Right hindlimb (tissue), 1 donor: ENCODE data around the gene PDE6G.
A peak's percentile ranks its signal among the peaks of the same experiment; 100 is the strongest.
"Not testable (repeated sequence)": the region's sequence is repeated elsewhere in the genome, so short reads cannot be mapped to it uniquely, and the experiment has no call there.

Source experiments
- DNase-seq: peaks from one replicate; pipeline ENCODE4 v3.0.0-alpha.2; 2018

Gene PDE6G

DNA sequence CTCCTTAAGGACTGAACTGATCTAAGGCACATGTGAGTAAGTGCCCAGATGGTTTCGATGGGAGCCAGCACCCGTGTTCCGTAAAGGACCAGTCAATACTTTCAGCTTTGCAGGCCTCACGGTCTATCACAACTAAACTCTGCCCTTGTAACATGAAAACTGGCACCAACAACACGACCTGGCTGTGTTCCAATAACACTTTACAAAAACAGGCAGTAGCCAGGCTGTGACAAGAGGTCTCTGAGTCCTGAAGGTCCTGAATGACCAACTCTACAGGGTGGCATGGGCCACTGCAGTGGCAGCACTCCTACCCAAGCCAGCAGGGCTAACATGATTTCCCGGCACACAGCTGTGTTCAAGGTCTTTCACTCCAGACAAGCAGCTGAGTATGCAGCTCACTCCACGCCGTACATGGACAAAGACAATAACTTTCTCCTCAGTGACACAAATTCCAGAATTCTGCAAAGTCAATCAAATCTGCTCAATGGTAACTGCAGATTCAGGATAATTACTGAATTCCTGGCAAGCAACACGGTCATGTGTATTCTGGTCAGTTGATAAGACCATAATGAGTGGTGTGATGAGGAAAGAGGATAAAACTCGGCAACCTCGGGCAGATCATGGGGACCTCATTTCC, 34.7 kb downstream of the PDE6G start:
- no peak for DNase-seq

GRCh38 chr17:81618307-81618706, 38.0 kb downstream of the PDE6G start:
- not testable (repeated sequence) for DNase-seq

DNA sequence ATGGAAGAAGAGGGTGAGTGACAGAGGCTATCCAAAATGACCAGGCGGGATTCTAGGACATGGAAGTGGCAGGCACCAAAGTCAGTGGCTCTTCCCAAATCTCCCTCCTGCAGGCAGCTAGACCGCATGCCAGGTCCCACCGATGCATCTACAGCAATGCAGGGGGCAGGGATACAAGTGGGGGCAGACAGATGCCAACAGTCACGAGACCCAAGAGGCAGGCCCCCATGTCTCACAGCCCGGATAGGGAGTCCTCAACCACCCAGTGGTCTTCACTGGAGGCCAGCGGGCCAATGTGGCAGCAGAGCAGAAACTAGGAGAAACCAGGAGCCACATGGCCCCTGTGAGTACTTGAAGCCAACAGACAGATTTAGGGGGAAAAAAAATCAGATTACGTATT, 39.5 kb downstream of the PDE6G start:
- no peak for DNase-seq

GRCh38 chr17:81615401-81615930, 40.9 kb downstream of the PDE6G start:
- DNase-seq: no peak

GRCh38 chr17:81612172-81612970, 44.0 kb downstream of the PDE6G start:
- no peak for DNase-seq

DNA sequence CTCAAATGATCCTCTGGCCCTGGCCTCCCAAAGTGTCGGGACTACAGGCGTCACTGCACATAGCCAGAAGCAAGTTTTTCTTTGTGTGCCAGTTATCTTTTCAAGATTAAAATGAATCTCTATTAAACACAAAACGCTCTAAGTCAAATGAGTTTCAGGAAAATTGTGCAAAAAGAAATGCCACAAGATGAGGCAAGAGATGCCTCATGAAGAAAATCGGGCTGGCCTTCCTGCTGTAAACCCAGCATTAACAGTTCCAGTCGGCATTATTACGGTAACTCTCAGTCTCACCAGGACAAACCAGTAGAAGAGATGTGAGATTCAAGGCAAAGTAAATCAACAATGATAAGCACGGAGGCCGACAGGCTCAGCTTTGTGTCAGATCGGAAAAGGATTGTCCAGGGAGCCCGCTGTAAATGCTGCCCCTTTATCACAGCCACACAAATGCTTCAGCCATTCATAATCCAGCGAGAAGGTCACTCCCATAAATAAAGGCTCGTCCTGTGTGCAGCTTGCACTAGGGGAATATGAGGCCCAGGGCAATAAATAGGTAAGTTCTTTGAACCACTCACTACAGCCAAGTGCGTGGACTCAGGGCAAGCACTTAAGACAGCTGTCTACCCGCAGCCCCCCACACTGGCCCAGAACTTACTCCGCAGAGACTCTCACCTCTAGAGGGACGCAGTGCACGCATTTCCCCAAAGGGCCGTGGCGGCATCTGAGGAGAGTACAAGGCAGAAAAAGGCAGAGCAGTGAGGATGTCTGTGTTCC, 46.6 kb downstream of the PDE6G start:
- DNase-seq: no peak

DNA sequence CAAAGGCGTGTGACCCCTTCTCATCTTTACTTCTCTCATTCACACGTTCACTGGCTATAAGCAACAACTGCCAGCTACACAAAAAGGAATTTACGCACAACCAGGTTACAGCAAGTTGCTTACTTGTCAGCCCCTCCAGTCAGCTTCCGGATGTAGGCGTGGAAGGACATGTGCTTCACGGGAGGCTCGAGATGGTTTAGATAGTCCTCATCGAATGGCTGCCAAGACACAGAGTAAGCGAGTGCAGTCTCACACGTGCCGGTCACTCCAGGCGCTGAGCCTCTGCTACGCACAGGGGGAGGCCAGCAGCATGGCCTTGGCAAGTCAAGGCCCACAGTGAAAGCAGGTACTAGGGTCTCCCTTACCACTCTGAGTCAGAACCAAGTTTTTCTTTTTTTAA, 47.7 kb downstream of the PDE6G start:
- no peak for DNase-seq

GRCh38 chr17:81608082-81608481, 48.3 kb downstream of the PDE6G start:
- no peak for DNase-seq

GRCh38 chr17:81607431-81607830, 48.9 kb downstream of the PDE6G start:
- DNase-seq: no peak

- no peak for DNase-seq
Measured at GRCh38 chr17:81603846-81604610, 52.3 kb downstream of the PDE6G start.

GRCh38 chr17:81601525-81602120, 54.7 kb downstream of the PDE6G start:
- peak; percentile 56 for DNase-seq
